GM10266 (cell line): ENCODE data around the gene PRSS27.

Experiments used
- DNase-seq: peaks from one replicate; pipeline ENCODE4 v3.0.0; 2012; ENCODE audit errors: extremely low spot score
- TF ChIP-seq, protein P1 (sequence below): IDR thresholded peaks from 2 replicates; pipeline ENCODE4 v1.5.1; 2012; ENCODE audit warnings: mild to moderate bottlenecking, low read depth; ENCODE audit not compliant: control insufficient read depth, insufficient read depth; ENCODE audit errors: missing control alignments

PRSS27 gene

DNA sequence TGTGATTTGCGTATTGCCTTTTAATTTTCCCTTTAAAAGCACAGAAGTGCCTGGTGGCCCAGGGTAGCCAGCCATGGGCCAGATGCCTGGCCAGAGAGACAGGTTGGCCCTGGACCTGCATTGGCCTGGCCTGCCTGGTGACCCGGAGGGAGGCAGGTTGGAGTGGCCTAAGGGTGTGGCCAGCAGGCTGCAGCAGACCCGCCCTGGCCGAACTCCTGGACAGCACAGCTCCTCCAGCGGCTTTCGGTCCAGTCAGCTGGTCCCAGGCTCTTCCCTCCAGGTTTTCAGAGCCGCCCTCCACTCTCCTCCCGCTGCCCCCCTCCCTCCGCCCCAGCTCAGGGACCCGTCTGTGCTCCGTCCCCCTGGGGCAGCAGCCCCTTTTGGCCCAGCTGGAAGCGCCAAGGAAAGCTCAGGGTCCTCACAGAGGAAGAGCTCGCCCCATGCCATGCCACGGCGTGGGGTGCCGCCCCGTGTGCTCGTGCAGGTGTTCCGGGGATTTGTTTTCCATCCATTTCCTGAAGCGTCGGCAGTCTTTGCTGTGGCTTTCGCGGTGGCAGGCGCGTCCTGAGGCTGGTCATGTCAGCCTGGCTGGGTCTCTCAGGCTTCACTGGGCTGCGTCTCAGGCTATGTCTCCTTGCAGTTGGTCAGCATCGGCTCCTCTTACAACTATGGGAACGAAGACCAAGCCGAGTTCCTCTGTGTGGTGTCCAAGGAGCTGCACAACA lies 18.1 kb downstream of the PRSS27 start:
- no peak for DNase-seq

DNA sequence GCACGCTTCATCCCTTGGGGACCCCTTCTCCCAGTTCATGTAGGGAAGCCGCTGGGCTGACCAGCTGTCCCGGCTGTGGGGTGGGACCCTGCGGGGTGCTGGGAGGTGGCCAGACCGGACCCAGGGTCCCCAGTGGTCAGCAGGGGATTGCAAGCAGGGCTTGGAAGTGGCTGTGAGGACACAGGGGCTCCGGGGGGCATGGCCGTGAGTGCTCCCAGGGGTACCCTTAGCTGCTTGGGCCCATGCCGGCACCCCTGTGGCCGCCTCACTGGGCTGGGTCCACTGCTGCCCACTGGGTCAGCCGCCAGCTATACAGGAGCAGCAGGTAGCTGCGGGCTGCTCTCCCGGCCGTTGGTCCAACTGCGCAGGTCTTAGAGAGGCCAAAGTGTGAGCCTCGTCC lies 18.8 kb downstream of the PRSS27 start:
- TF ChIP-seq, protein P1, sequence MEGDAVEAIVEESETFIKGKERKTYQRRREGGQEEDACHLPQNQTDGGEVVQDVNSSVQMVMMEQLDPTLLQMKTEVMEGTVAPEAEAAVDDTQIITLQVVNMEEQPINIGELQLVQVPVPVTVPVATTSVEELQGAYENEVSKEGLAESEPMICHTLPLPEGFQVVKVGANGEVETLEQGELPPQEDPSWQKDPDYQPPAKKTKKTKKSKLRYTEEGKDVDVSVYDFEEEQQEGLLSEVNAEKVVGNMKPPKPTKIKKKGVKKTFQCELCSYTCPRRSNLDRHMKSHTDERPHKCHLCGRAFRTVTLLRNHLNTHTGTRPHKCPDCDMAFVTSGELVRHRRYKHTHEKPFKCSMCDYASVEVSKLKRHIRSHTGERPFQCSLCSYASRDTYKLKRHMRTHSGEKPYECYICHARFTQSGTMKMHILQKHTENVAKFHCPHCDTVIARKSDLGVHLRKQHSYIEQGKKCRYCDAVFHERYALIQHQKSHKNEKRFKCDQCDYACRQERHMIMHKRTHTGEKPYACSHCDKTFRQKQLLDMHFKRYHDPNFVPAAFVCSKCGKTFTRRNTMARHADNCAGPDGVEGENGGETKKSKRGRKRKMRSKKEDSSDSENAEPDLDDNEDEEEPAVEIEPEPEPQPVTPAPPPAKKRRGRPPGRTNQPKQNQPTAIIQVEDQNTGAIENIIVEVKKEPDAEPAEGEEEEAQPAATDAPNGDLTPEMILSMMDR = no peak

More for the DNA sequence above, 18.1 kb downstream of the PRSS27 start:
- TF ChIP-seq, protein P1 = no peak

DNA sequence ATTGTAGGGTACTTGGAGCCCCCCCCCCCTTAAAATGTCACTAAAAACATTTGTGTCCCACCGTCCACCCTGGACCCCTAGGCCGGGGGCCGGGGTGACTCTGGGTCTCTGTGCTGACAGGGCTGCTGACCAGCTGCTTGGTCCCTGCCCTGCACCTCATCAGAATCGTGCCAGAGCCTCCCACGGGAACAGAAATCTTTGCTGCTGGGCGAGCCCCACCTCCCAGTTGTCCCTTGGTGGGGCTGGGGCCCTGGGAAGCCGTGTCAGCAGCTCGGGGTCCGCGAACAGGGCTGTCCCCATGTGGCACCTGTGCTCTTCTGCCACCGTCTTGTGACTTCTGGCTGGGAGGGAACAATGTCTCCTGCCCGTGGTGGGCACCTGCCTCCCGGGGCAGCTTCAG lies 19.2 kb downstream of the PRSS27 start:
- TF ChIP-seq, protein P1 = no peak
- no peak for DNase-seq

More for the DNA sequence above, 18.8 kb downstream of the PRSS27 start:
- no peak for DNase-seq

DNA sequence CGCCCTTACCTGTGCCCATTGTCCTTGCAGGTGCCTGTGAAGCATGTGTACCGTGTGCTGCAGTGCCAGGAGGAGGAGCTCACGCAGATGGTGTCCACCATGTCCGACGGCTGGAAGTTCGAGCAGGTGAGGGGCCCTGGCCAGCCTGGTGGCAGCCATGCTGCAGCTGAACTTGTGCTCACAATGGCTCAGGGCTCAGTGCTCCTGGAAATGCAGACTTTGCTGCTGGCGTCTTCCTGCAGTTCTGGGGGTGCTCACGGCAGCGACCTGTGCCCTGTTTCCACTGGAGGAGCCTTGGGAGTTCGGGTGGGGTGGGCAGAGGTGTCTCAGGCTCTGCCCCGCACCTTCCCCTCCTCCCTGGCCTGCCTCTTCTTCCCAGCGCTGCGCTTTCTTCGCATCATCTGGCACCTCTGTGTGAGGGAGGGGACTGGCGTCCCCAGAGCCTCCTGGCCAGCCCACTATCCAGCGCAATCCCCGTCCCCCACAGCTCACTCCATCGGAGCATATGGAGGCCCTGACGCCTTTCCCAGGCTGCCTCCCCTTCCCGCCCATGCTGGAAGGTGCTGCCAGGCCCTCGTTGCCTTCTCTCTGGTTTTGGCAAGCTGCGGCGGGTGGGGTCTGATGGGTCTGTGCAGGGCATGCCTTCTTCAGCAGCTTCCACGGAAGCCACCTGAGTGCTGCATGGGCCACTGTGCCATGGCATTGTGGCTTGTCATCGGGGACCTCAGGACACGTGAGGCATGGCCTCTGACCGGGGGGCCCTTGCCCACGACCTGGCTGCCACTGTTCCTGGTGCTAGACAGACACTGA lies 20.0 kb downstream of the PRSS27 start:
- no peak for DNase-seq
- TF ChIP-seq, protein P1 = no peak

DNA sequence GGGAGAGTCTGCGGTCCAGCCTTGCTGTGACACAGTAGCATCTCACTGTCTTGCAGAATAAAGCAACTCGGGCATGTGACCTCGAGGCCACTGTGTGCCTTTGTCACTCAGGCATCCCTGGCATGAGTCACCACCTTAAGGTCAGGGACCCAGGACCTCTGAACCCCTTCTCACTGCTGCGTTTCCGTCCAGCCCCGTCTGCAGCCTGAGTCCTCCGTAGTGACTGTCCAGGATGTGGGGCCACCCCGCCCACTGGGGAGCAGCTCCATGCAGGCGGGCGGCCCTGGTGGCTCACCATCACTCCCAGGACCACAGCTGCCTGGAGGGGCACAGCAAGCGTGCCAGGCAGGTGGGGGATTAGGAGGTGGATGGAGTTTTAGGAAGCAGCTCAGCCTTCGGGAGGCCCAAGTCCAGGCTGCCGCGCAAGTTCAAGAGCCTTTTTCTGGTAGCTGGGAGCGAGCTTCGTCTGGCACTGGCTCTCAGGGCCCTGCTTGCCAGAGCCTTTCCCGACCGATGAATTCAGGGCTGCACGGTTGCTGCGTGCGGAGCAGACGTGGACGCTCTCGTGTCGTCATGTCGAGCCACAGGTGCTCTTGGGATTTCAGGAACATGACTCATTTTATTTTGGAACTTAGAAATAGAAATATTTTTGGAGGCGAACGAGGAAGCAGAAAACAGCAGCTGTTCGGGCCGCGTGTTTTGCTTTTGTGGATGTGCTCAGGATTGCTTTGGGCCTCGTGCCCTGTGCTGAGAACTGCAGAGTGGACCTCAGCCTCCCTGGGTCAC lies 20.9 kb downstream of the PRSS27 start:
- TF ChIP-seq, protein P1 = no peak
- no peak for DNase-seq

DNA sequence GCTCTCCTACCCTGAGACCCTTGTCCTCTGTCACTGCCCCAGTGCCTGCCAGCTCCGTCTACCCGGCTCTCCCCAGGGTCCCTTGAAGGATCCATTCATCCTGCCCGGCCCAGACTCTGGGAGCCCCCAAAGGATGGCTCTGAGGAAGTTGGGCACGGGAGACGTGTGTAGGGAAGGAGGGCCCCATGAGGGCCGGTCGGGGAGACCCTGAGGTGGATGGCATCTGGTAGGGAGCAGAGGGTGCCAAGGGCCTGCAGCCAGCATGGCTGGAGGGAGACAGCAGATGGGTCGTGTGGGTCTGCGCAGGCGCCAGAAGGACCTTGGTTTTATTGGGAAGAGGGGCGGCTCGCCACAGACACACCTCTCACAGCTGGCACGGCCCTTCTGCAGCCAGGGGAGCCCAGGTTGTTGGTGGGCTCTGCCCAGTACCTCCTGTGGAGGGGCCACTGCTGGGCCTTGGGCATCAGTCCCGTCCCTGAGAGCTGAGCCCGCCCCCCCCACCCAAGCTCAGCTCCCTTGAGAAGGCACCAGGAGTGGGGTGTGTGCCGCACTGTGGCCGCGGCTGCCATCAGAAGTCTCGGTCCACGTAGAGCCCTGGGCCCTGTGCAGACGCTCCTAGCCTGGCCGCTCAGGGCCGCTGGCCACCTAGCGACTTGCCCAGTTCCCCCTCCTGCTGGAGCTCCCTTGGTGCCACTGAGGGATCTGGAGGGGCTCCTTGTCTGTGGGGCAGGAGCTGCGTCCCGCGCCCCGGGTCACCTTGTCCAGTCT lies 21.7 kb downstream of the PRSS27 start:
- DNase-seq = no peak
- TF ChIP-seq, protein P1 = no peak
